VCaP (cell line): ENCODE data around the gene ARGLU1.
A peak's percentile ranks its signal among the peaks of the same experiment; 100 is the strongest.

Experiments
- H3K27ac ChIP-seq: fragments of 450-650 bp; 2 replicates; pipeline ENCODE4 v1.5.1; 2017
- CTCF ChIP-seq: fragments of 450-650 bp; conservative IDR thresholded peaks from 2 replicates; pipeline ENCODE4 v1.5.1; 2017; ENCODE audit warnings: mild to moderate bottlenecking, moderate library complexity

The ARGLU1 gene

DNA sequence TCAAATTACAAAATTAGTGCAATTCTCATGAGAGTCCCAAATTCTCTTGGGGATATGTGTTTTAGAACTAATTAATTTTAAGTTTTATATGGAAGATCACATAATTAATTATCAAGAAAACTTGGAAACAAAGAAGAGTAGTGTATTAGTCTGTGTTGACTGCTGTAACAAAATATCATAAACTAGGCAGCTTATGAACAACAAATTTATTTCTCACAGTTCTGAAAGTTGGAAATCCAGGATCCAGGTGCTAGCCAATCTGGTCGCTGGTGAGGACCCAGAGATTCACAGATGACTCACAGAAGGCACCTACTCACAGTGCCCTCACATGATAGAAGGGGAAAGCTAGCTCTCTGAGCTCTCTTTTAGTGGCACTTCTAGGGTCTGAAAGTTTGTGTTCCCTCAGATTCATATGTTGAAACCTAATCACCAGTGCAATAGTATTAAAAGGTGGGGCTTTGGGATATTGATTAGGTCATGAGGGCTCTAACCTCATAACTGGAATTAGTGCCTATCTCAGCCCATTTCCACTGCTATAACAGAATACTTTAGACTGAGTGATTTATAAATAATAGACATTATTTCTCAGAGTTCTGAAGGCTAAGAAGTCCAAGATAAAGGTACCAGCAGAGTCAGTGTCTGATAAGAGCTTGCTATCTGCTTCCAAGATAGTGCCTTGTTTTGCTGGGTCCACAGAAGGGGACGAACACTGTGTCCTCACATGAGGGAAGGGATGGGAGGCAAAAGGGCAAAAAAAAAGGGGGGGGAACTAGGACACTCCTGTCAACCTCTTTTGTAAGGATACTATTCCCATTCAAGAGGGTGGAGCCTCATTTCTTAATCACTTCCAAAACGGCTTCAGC, 1.5 kb upstream of the ARGLU1 start:
- TF ChIP-seq CTCF: no peak
- H3K27ac ChIP-seq: peak overlapping the region; percentile 7; the same call in 1 of the 2 replicates

DNA sequence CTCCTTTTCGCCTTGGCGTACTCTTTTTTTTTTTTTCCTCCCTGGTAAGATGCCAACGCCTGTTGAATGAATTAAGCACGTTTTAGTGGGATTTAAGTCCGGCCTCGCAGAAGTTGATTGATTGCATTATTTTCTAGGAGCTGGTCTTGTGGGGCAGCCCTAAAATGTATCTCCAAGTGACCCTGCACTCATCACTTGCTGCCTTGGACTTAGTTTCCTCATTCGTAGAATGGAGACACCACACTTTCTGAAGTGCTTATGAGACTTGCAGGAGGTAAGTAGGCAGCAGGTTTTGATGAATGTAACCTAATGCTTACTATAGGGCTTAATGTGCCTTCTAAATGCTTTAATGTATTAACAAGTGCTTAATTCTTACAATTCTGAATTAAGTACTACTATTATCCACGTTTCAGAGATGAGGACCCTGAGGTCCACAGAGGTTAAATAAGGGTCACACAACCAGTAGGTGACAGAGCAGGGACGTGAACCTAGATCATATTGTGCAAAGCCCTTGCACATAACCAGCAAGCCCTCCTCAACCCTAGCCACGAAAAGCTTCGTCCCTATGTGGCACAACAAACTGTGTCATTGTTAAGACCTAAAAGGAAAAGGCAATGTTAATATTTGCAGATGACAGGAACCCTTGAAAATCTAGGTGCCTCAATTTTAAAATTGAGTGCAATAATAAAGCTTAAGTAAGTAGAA, 514 bp upstream of the ARGLU1 start:
- H3K27ac ChIP-seq: peak overlapping the region; percentile 96
- no peak for TF ChIP-seq CTCF

- peak overlapping the region; percentile 96 for H3K27ac ChIP-seq
- TF ChIP-seq CTCF: no peak
These were observed 1.1 kb downstream of the ARGLU1 start for GRCh38 chr13:106566641-106567473.

GRCh38 chr13:106565127-106565775, 2.7 kb downstream of the ARGLU1 start:
- TF ChIP-seq CTCF: no peak
- peak overlapping the region; percentile 96 for H3K27ac ChIP-seq

DNA sequence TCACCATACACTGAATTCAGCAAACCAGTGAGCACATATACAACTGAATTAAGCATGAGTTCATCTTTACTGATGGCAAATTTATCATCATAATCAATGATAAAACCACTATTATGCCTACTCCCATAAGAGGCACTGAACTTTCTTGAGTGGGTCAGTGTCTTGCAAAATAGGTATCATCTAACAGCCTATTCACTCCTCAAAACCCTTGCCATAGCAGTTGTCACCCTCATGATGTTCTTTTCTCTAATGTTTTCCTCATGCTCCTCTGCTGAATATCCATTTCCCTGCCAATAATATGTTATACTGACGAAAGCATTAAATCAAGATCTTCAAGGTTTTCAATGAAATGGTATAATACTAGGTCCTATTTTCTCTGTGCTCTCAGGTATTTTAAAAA, 5.6 kb downstream of the ARGLU1 start:
- H3K27ac ChIP-seq: no peak overlapping the region
- TF ChIP-seq CTCF: no peak

- no peak for TF ChIP-seq CTCF
- no peak overlapping the region for H3K27ac ChIP-seq
These were observed 6.3 kb downstream of the ARGLU1 start for GRCh38 chr13:106561551-106562170.
